CD4-positive, alpha-beta T cell treated with Interferon alpha-2 for 1 hour (primary cell): ENCODE measurements around the gene PARD3B.

Experiments
- DNase-seq, 2 donors: peaks; one replicate each; pipeline ENCODE4 v3.0.0-alpha.2; 2020 to 2022

Gene PARD3B

DNA sequence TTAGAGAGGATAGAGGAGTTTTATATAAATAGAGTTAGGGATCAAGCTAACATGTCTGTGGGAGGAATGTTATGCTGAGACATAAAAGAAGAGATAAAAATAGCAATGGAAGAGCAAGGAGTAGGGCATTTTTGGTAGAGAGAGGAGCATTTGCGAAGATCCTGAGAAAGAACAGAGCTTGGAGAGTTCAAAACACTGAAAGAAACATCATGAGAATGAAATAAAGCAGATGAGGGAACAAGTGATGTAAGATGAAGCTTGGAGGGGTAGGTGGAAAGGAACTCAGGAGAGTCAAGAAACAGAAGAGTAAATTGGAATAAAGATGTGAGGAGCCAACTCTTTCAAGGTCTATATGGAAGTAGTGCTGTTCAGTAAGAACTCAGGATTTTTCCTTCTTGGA lies 308.6 kb downstream of the PARD3B start:
- DNase-seq, result no peak

DNA sequence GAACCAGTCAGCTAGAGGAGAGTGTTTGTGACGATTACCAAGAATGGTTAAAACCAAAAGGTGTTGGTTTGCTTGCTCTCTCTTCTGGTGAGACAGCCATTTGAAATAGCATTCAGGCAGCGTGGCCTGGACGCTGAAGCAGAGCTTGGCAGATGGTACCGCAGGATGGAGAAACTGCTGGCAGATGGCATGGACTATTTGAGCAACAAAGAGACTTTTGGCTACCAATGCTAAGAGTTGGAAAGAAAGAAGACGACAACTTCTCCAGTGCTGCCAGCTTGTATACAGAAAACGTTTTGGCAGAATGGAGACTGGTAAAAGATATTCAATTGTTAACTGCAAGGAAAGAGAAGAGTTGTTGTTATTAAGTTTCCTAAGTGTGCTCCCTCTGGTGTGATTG lies 315.0 kb downstream of the PARD3B start:
- DNase-seq, result no peak

DNA sequence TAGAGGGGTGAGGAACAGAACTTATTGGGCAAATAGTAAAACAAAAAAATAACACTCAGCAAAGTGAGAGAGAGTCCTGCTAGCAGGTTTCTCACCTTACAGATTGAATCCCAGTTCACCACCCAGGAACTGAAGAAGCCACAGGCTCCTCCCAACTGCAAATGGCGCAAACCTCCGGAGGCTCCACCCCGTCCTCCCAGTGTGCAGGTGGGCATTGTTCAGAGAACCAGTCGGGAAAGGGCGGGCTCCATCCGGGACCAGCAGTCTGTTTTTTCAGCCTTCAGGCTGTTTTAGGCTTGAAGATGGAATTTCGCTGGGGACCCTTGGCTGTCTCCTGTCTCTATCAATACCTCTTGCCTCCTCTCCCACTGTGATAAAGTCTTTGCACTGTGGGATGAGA lies 317.5 kb downstream of the PARD3B start:
- no peak for DNase-seq

DNA sequence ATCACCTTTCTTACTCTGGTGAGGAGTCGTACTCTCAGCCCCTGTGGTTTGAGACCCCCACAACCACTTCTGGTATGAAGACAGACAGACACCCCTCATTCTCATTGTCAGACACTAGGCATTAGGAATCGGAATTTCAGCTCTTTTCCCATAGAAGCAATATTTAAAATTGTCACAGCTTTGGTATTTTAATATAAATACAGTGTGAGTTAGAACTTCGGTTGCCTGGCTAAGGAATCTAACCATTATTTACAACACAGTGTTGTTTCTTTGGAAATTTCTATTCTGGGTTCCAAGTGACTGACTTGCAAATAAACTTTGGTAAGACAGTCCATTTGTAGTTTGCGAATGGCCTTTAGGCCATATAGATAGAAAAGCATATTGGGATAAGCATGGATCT lies 318.1 kb downstream of the PARD3B start:
- no peak for DNase-seq

DNA sequence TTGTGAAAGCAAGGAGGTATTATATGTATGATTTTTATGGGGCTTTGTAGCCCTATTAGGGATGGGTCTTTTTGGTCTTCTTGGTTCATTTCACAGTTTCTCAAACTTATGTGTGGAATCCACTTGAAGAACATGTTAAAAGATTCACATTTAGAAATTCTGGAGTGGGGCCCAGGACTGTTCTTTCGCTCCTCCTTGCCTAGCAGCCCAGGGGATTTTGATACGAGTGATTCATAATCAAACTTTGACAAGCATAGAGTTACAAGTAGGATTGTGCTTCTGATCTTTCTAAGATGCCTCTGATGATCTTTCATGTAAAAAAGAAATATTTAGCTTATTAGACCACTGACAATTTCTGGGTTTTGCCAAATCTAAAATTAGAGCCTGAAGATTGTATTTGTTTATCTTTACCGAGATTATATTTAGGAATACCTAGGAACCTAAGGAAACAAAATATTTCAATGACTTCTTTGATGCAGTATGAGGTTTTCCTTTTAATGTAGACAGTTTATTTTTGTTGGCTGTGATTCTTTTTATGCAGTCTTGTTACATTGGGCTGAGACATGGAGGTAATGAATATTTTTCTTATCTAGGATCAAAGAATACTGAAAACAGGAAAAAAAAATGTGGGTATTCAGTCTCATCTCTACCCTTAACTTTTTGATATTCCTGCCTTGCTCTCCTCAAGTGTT lies 324.0 kb downstream of the PARD3B start:
- no peak for DNase-seq

DNA sequence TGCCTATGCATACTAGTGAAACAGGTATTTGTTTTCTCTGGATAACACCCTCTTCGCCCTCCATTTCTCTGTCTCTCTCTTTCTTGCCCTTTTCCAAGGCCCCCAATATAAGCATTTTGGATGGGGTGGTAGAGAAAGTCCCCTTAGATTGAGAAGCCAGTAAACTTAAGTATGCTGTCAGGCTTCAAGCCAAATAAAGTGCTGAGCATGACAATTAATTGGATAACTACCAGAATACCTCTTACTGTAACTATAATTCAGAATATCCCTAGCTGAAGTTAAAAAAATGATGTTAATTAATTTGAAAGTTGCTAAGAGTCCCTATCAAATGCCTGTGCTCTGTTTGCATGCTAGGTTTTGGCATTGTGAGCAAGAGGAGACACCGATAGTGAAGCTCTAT lies 324.8 kb downstream of the PARD3B start:
- DNase-seq, result no peak

DNA sequence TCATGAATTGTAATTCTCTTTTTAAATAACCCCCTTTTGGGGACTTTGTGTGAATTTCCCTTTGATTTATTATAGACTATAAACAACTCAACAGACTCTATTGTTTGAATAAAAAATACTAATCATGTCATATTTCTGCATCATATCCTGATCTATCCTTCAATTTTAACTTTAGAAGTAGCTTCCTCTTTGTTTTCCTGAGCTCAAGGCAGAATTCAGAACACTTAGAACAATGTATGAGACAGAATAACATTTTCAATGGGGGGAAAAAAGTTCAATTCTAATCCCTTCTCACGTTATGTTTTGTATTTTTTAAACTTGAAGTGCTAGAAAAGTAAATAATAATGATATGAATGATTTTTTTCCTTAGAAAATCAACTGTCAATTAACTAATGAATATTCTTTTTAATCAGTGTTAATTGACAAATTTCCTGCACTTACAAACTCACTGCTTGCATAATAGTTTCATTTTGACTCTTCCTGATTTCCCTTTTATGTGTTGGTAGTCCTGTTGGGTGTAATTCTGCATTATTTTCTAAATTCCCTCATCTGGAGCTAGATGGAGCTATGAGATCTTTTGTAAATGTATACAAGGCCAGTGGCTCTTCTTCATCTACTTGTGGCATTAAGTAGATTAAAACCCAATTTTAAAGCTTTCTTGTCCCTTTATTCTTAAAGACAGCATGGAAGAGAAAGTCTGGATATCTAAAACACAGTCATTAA lies 326.1 kb downstream of the PARD3B start:
- DNase-seq, result peak in 1 of 2 donors; percentile 58

DNA sequence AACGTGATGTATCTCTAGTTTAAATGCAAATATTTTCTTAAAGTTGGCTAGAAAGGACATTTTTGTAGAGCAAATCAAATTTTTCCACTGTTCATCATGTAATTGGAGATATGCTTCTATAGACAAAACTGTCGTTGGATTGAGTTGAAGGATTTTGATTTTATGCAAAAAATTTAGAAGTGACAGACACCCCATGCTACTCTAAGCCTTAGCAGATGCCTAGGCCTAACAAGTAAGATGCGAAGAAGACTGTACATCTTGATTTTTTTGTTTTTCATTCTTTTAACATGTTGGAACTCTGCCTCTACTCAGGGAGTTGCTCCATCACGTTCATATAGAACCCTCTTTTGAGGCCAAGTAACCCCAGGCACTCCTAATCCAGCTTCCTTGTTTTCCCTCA lies 331.0 kb downstream of the PARD3B start:
- no peak for DNase-seq

DNA sequence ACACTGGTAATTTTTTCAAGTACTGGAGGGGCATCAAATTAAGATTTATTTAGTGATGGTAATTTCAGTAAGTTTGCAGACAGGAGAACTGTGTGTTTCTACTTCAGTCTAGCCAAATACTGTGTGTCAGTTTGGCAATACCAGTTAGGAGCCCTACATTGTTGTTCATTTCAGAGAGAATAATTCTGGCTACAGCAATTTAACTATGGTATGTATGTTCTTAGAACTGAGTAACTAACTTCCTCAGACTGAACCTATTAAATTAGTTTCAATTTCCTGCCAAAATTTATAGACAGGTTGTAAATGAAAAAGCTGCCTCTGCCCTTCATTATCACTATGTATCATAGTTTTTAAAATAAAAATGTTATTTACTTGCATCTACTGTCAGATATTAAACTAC lies 332.4 kb downstream of the PARD3B start:
- DNase-seq, result no peak

DNA sequence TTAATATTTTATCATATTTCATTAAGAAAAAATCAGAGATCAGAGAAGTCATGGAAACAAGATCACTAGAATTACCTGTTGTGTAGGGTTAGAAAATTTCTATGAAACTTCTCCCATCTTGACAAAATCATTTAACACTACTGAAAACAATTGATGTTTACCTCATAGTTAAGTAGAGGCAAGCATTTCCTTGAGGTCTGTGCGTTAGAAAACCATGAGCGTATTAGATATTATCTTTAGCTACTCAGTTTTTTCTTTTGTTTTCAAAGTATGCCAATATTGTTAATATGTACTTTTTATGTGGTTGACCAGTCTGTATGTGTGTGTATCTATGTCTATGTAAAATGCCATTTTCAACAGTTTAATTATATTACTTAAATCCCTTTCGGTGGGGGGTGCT lies 335.7 kb downstream of the PARD3B start:
- DNase-seq, result no peak

DNA sequence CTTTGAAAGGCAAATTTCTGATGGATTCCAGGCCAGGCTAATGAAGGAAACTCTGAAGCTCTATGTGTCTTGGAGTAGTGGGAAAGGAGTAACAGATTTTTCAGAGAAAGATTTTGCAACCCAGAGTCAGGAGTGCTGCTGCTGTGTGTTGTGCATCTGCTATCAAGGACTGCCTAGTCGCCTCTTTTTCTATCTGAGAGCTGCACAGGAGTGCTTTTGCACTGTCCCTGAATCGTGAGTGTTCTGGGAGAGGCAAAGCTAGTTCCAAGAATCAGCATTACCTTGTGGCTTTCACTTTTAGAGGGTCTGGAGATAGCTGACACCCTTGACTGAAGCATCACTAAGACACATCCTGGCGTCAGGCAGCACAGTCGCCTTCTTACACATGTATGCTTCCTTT lies 336.4 kb downstream of the PARD3B start:
- DNase-seq, result peak in 1 of 2 donors; percentile 54

DNA sequence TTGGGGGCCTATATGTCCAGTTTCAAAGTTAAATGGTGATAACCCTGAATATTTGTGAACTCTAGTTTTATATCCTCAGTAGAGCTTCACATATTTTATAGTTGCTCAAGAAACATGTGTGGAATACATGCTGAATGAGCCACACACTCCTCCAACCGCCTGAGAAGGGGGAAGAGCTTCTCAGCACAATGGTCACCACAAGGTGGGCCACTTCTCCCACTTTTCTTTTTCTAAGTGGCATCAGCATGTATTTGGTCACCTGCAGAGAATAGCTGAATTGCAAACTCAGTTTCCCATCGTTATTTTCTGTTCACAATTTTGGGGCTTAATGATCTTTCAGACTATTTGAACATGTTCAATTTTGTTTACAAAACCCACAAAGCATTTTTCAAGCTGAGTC lies 340.5 kb downstream of the PARD3B start:
- no peak for DNase-seq

DNA sequence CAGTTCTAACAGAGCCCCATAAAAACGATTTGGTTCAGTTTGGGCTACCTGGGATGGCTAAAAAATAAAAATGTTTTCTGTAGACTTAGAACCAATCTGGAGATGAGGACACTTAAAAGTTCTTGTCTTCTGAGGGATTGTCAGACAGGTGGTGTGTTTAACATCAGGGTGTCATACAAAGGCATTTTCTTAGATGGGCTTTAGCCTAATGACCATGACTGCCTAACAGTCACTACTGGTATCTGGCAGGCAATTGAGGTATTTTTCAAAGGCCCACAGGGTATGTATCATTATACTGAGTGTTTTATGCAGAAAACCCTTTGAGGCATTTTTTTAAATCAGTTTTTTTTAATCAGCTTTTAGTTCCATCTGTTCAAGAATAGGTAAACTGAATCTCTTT lies 341.4 kb downstream of the PARD3B start:
- DNase-seq, result no peak

DNA sequence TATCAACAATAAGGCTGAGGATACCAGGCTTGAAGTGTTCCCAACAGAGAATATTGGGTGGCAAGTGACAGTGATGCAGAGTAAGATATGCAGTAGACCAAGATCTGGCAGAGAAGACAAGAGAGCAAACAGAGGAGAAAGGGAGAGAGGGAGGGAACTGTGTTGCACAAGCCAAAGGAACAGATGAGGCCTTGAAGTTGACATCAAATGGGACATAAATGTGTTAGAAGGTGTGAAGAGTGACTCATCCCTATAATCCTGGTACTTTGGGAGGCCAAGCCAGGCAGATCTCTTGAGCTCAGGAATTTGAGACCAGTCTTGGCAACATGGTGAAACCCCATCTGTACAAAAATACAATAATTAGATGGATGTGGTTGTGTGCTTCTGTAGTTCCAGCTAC lies 342.9 kb downstream of the PARD3B start:
- no peak for DNase-seq

DNA sequence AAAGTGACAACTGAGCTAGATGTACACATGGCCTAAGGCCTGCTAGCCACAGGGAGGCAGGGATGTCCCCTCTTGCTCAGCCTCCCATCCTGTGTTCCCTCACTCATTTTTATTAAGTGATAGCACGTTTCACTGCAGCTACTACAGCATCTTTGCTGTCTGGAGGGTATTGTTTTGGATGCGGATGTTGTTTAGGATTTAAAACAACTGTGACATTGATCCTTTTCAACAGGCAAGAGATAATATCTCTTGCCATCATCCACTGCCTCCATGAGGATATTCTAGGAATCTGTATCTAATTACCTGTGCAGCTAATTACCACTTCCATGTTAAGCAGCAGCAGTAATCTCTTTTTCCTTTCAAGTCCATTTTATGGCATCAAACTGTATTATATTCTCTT lies 345.4 kb downstream of the PARD3B start:
- no peak for DNase-seq

DNA sequence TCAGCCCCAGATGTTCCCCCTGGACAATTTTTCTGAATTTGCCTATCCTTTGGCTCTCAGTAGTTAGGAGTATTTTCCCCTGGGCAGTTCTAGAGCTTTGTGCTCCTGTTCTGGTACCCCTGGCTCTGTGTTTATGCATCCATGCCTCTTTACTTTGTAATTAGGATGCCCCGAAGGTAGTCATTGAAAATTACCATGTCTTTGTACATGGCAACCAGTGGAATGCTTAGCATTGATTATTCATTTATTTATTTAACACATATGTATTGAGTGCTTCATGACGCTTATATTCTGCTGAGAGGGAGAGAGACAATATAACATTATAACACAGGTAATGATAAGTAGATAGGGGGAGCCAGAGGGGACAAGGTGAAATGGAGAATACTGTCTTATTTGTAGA lies 346.5 kb downstream of the PARD3B start:
- DNase-seq, result no peak

DNA sequence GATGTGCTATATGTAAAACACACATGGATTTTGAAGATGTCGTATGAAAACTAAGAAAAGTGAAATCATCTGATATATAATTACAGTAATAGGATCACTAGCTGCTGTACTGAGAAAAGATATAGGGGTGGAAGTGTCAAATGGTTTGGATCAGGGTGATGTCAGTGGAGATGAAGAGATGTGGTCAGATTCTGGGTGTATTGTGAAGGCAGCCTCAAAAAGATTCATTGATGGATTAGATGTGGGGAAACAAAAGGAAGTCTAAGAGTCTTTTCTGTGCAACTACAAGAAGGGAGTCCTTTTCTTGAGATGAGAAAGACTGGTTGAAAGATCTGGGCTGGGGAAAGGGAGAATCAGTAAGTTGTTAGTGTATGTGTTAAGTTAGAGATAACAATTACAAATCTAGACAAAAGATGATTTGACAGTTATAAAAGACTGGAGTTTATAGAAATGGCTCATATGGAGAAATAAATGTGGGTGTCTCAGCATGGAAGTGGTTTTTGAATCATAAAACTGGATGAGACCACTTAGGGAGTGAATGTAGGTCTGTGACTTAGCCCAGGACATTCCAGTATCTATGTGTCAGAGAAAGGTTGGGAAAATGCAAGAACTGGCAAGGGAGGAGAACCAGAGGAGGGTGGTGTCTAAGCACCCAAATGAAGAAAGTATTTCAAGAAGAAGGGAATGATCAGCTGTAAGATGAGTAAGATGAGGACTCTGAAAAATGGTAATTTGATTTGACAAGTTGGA lies 347.4 kb downstream of the PARD3B start:
- no peak for DNase-seq

DNA sequence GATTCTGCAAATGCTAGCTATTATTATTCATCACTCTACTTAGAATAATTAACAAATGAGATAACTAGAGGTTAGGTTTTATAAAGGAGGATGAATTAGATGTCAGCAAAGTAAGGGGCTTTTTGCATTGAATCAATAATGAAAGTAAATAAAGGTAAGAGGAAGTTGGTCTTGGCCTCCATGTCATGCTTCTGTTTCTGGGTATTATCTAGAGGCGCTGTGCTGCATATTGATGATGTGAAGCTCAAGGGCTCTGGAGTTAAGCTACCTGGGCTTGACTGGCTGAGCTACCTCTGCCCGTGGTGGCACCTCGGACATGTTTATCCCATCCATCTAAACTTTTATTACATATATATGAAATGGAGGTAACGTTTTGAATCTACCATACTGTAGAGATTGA lies 350.9 kb downstream of the PARD3B start:
- DNase-seq, result no peak

DNA sequence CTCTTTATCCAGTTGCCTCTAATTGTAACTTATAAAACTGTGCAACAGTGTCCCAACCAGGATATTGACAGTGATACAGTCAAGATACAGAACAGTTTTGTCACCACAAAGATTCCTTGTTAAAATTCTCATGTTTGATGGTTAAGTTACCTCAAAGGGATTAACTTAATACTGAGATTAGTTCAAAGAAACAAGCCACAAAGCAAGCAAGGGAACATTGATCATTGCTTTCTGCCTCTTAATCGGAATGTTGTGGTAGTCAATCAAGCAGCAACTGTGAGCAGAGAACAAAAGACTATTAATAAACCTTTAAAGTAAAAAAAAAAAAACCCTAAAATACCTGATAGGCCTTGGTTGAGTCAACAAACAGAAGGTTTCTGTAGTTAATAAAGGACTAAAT lies 352.3 kb downstream of the PARD3B start:
- DNase-seq, result no peak

DNA sequence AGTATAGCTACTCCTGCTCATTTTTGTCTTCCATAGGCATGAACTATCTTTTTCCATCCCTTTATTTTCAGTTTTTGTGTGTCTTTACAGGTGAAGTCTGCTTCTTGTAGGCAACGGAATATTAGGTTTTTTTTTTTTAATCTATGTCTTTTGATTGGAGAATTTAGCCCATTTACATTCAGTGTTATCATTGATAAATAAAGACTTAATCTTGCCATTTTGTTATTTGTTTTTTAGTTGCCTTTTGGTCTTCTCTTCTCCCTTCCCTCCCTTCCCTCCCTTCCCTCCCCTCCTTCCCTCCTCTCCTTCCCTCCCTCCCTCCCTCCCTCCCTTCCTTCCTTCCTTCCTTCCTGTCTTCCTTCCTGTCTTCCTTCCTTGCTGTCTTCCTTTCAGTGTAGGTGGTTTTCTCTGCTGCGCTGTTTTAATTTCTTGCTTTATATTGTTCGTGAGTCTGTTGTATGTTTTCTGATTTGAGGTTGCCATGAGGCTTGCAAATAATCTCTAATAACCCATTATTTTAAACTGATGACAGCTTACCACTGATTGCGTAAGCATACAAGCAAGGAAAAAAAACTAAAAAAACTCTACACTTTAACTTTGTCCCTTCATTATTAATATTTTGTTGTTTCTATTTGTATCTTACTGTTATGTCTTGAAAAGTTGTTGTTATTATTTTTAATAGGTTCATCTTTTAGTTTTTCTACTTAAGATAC lies 353.8 kb downstream of the PARD3B start:
- DNase-seq, result no peak

DNA sequence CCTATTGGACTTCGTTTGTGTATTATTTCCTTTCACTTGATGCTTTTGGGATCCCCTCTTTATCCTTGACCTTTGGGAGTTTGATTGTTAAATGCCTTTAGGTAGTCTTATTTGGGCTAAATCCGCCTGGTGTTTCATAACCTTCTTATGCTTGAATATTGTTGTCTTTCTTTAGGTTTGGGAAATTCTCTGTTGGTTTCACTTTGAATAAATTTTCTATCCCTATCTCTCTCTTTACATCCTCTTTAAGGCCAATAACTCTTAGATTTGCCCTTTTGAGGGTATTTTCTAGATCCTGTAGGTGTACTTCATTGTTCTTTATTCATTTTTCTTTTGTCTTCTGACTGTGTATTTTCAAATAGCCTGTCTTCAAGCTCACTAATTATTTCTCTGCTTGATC lies 354.7 kb downstream of the PARD3B start:
- DNase-seq, result no peak

DNA sequence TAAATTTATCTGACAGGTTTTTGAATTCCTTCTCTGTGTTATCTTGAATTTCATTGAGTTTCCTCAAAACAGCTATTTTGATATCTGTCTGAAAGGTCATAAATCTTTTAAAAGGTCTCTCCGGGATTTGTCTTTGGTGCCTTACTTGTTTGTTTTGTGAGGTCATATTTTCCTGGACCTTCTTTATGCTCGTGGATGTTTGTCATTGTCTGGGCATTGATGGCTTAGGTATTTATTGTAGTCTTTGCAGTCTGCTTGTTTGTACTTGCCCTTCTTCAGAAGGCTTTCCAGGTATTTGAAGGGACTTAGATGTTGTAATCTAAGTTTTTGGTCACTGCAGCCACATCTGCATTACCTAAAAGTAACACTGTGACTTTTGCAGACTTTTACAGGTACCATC lies 355.2 kb downstream of the PARD3B start:
- no peak for DNase-seq

DNA sequence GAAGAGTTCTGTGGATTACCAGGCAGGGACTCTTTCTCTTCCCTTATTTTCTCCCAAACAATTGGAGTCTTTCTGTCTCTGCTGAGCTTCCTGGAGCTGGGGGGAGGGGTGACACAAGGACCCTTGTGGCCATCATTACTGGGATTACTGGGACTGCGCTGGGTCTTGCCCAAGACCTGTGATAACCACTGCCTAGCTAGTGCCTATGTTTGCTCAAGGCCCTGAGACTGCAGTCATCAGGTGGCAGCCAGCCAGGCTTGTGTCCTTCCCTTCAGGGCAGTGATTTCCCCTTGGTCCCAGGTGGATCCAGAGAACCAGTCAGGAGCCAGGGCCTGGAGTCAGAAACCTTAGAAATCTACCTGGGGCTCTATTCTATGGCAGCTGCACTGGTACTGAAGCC lies 355.6 kb downstream of the PARD3B start:
- DNase-seq, result no peak

DNA sequence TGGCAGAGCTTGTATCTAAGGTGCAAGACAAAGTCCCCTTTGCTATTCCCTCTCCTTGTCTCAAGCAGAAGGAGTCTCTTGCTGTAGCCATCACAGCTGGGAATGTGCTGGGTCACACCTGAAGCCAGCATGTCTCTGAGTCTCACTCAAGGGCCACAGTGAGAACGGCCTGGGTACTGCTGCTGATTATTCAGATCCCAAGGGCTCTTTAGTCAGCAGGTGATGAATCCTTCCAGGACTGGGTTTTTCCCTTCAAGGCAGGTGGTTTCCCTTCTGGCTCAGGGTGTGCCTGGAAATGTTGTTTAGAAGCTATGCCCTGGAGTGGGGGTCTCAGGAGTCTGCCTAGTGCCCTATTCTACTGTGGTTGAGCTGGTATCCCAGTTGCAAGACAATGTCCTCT lies 356.3 kb downstream of the PARD3B start:
- no peak for DNase-seq
